SK-N-SH (cell line): Measurements from ENCODE around the gene MYO1D.

ENCODE experiments used
- CTCF ChIP-seq: fragments of 200-600 bp; sonication (generic); IDR thresholded peaks from 2 replicates; pipeline ENCODE4 v1.6.1; 2017; ENCODE audit warnings: antibody characterized with exemption, mild to moderate bottlenecking, moderate library complexity
- ELF1 ChIP-seq: IDR thresholded peaks from 2 replicates; pipeline ENCODE4 v1.4.0; 2012
- EP300 ChIP-seq, 2 experiments: IDR thresholded peaks; 2 replicates each; pipeline versions ENCODE4 v1.4.0 to v1.6.1; 2012; ENCODE audit warnings: borderline replicate concordance in 1 of 2, low read depth in 1 of 2, low read length in 1 of 2
- EZH2phosphoT487 ChIP-seq: fragments of 200-600 bp; sonication (generic); IDR thresholded peaks from 2 replicates; pipeline ENCODE4 v1.6.1; 2017; ENCODE audit warnings: low read depth, mixed run types, mild to moderate bottlenecking, antibody characterized with exemption, moderate library complexity, borderline replicate concordance
- FOSL2 ChIP-seq: IDR thresholded peaks from 2 replicates; pipeline ENCODE4 v1.4.0; 2012; ENCODE audit warnings: low read depth, mild to moderate bottlenecking, moderate library complexity, borderline replicate concordance
- IRF3 ChIP-seq: fragments of 150-350 bp; IDR thresholded peaks from 2 replicates; pipeline ENCODE4 v1.6.1; 2016; ENCODE audit warnings: mild to moderate bottlenecking, low read depth, low read length
- RAD21 ChIP-seq: IDR thresholded peaks from 2 replicates; pipeline ENCODE4 v1.6.1; 2012; ENCODE audit warnings: mild to moderate bottlenecking, low read length
- RCOR1 ChIP-seq: fragments of 150-350 bp; IDR thresholded peaks from 2 replicates; pipeline ENCODE4 v1.6.1; 2017; ENCODE audit warnings: antibody characterized with exemption, low read length
- USF1 ChIP-seq: IDR thresholded peaks from 2 replicates; pipeline ENCODE4 v1.4.0; 2012; ENCODE audit warnings: low read depth, borderline replicate concordance
- ZBTB33 ChIP-seq: IDR thresholded peaks from 2 replicates; pipeline ENCODE4 v1.4.0; 2012; ENCODE audit warnings: low read depth, borderline replicate concordance
- TF ChIP-seq, protein P1 (sequence below): IDR thresholded peaks from 2 replicates; pipeline ENCODE4 v1.6.1; 2012; ENCODE audit warnings: mild to moderate bottlenecking, low read depth, low read length, moderate library complexity

- TF ChIP-seq EZH2phosphoT487 (no peak), CTCF (no peak), RCOR1 (no peak), EP300 (IDR thresholded peaks at IDR 0.05; ENCODE audit: borderline replicate concordance in 1 of 2, low read depth in 1 of 2, low read length in 1 of 2) (no peak), ELF1 (no peak), ZBTB33 (no peak), USF1 (no peak), RAD21 (no peak), IRF3 (no peak), FOSL2 (no peak)
- TF ChIP-seq, protein P1, sequence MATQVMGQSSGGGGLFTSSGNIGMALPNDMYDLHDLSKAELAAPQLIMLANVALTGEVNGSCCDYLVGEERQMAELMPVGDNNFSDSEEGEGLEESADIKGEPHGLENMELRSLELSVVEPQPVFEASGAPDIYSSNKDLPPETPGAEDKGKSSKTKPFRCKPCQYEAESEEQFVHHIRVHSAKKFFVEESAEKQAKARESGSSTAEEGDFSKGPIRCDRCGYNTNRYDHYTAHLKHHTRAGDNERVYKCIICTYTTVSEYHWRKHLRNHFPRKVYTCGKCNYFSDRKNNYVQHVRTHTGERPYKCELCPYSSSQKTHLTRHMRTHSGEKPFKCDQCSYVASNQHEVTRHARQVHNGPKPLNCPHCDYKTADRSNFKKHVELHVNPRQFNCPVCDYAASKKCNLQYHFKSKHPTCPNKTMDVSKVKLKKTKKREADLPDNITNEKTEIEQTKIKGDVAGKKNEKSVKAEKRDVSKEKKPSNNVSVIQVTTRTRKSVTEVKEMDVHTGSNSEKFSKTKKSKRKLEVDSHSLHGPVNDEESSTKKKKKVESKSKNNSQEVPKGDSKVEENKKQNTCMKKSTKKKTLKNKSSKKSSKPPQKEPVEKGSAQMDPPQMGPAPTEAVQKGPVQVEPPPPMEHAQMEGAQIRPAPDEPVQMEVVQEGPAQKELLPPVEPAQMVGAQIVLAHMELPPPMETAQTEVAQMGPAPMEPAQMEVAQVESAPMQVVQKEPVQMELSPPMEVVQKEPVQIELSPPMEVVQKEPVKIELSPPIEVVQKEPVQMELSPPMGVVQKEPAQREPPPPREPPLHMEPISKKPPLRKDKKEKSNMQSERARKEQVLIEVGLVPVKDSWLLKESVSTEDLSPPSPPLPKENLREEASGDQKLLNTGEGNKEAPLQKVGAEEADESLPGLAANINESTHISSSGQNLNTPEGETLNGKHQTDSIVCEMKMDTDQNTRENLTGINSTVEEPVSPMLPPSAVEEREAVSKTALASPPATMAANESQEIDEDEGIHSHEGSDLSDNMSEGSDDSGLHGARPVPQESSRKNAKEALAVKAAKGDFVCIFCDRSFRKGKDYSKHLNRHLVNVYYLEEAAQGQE, result no peak
Observed at GRCh38 chr17:32833076-32833475, 43.8 kb downstream of the MYO1D start.
